Suprapubic skin (tissue), 4 donors: ENCODE measurements around the gene TIMM23. TPM values are rescaled to one million over a fixed set of nuclear protein-coding genes. Genes with fewer than 3 reads are reported as not detected.

Experiments
- DNase-seq, 2 donors: peaks; one replicate each; pipeline ENCODE4 v3.0.0-alpha.2; 2019; ENCODE audit warnings: low spot score in 2 of 2
- H3K27ac ChIP-seq: fragments of 200-600 bp; sonication (generic); one replicate; pipeline ENCODE4 v1.5.1; 2019
- H3K27me3 ChIP-seq: fragments of 200-600 bp; sonication (generic); one replicate; pipeline ENCODE4 v1.5.1; 2019
- H3K36me3 ChIP-seq: fragments of 200-600 bp; sonication (generic); one replicate; pipeline ENCODE4 v1.5.1; 2019
- H3K4me1 ChIP-seq: fragments of 200-600 bp; sonication (generic); one replicate; pipeline ENCODE4 v1.5.1; 2019
- H3K4me3 ChIP-seq: fragments of 200-600 bp; sonication (generic); one replicate; pipeline ENCODE4 v1.5.1; 2019; ENCODE audit warnings: mild to moderate bottlenecking
- H3K9me3 ChIP-seq: fragments of 200-600 bp; sonication (generic); one replicate; pipeline ENCODE4 v1.5.1; 2019
- EP300 ChIP-seq: sonication (generic); formaldehyde crosslinking; IDR thresholded peaks from one replicate; pipeline ENCODE4 v1.6.1; 2017; ENCODE audit warnings: antibody characterized with exemption
- POLR2A ChIP-seq, 2 donors: fragments of 450-650 bp; IDR thresholded peaks; one replicate each; pipeline ENCODE4 v1.6.1; 2017; ENCODE audit warnings: antibody characterized with exemption in 2 of 2, mild to moderate bottlenecking in 2 of 2, moderate library complexity in 2 of 2
- POLR2AphosphoS5 ChIP-seq, 3 donors: sonication (generic); formaldehyde crosslinking; IDR thresholded peaks; one replicate each; pipeline ENCODE4 v1.6.1; 2017; ENCODE audit warnings: antibody characterized with exemption in 3 of 3
- WGBS: methylation state at CpG from one replicate; pipeline ENCODE4 v1.1.5; 2018; 5-methylcytosine and 5-hydroxymethylcytosine counted together
- total RNA-seq, 4 donors: library from RNA; depleted of rRNA; stranded (reverse); fragments of >200 nt; gene quantifications; one replicate each; pipeline ENCODE4 v1.1.0, GENCODE V29; 2016
- TF ChIP-seq, protein P1 (sequence below), 2 donors: fragments of 200-600 bp in 1 of 2; fragments of 450-650 bp in 1 of 2; sonication (generic) in 1 of 2; IDR thresholded peaks; one replicate each; pipeline ENCODE4 v1.5.1; 2016 to 2019; ENCODE audit warnings: antibody characterized with exemption in 2 of 2, mild to moderate bottlenecking in 1 of 2, moderate library complexity in 1 of 2

The TIMM23 gene
- total RNA-seq, 4 donors from 2014 or later, result 35.3 to 72.3 (median 57.6) TPM

DNA sequence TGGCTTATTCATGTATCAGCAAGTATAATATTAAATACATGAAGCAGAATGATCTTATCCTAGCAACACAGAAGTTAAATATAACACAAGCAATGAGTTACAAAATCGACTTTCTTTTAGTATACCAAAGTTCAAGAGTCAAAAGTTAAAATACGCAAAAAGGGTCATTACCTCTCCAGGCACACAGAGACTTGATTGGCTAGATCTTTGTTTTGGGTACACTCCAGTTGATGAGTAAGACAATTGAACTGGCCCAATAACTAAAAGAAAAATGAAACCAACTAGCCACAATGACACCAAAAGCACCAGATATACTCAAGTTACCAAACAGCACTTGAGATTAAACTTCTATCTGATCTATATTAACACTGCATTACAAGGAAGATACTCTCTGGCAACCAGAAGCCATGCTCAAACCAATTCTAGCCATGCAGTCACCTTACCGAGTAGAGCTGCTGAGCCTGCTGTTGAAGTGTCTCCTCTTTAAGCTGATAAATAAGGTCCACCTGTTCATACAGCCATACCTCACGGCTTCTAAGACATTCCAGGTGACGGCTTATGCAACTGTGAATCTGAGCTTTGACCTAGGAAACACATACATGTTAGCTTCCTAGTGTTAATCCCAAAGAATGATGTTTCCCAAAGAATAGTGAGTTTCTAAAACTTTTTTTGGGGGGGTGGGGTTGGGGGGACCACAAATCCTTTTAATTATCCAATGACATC lies 42.6 kb downstream of the TIMM23 start:
- no peak for TF ChIP-seq POLR2AphosphoS5 (IDR thresholded peaks at IDR 0.05)
- TF ChIP-seq, protein P1, sequence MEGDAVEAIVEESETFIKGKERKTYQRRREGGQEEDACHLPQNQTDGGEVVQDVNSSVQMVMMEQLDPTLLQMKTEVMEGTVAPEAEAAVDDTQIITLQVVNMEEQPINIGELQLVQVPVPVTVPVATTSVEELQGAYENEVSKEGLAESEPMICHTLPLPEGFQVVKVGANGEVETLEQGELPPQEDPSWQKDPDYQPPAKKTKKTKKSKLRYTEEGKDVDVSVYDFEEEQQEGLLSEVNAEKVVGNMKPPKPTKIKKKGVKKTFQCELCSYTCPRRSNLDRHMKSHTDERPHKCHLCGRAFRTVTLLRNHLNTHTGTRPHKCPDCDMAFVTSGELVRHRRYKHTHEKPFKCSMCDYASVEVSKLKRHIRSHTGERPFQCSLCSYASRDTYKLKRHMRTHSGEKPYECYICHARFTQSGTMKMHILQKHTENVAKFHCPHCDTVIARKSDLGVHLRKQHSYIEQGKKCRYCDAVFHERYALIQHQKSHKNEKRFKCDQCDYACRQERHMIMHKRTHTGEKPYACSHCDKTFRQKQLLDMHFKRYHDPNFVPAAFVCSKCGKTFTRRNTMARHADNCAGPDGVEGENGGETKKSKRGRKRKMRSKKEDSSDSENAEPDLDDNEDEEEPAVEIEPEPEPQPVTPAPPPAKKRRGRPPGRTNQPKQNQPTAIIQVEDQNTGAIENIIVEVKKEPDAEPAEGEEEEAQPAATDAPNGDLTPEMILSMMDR (IDR thresholded peaks at IDR 0.05), result no peak
- TF ChIP-seq POLR2A (IDR thresholded peaks at IDR 0.05), result no peak
- TF ChIP-seq EP300, result no peak
- H3K4me3 ChIP-seq, result no peak overlapping the region
- no peaks in the 10 kb centered on the region for H3K9me3 ChIP-seq
- WGBS, result 82% methylated on average over 5 of the region's 5 CpGs
- H3K36me3 ChIP-seq, result peaks cover 57% of the 10 kb centered on the region
- peaks cover 22% of the 10 kb centered on the region for H3K4me1 ChIP-seq
- no peak overlapping the region for H3K27ac ChIP-seq
- H3K27me3 ChIP-seq, result no peaks in the 10 kb centered on the region
- no peak for DNase-seq

DNA sequence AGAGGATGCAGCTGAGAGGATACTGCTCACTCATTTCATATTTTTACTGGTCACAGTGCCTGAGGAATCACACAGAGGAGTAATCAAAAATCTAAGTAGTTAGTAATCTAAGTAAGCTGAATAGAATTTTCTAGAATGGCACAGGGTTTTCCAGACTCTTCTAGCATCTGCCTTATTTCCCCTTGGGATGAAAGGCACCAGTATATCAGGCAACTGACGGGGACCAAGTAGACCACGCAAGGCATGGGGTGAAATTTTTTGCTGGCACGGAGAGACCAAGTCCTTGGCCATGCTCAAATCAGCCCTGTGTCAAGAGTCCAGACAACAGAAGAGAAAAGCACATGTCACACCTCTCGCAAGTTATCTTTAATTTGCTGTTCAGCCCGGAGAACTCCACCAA lies 43.9 kb downstream of the TIMM23 start:
- Histone ChIP-seq H3K36me3 (peaks cover 44% of the 10 kb centered on the region), H3K27me3 (no peaks in the 10 kb centered on the region), H3K4me3 (no peak overlapping the region), H3K4me1 (peaks cover 30% of the 10 kb centered on the region), H3K27ac (no peak overlapping the region), H3K9me3 (no peaks in the 10 kb centered on the region)
- TF ChIP-seq EP300 (no peak), POLR2A (IDR thresholded peaks at IDR 0.05) (no peak), POLR2AphosphoS5 (IDR thresholded peaks at IDR 0.05) (no peak)
- TF ChIP-seq, protein P1 (IDR thresholded peaks at IDR 0.05), result no peak
- WGBS, result 98% methylated on average over 5 of the region's 5 CpGs
- no peak for DNase-seq

DNA sequence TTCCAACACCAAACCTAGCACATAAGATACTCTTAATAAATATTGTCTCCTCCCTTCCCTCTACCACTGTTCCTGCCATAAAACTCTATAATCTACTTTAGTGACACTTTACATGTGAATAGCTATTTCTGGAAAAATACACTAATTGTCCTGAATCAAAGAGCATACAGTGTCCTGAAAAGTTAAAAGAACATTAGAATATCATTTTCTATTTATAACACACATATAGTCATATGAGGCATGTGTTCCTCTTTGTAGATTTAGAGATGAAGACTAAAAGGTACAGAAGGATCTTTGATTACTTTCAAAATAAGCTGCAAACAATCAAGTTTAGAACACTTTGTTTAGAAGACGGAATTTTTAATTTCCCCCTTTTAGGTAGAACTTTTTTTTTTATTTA lies 44.5 kb downstream of the TIMM23 start:
- peaks cover 38% of the 10 kb centered on the region for H3K36me3 ChIP-seq
- no peak overlapping the region for H3K4me3 ChIP-seq
- WGBS, result 88% methylated on average over 1 of the region's 1 CpG
- TF ChIP-seq, protein P1 (IDR thresholded peaks at IDR 0.05), result no peak
- TF ChIP-seq POLR2AphosphoS5 (IDR thresholded peaks at IDR 0.05) (no peak), EP300 (no peak), POLR2A (IDR thresholded peaks at IDR 0.05) (no peak)
- no peaks in the 10 kb centered on the region for H3K9me3 ChIP-seq
- no peak for DNase-seq
- no peak overlapping the region for H3K27ac ChIP-seq
- peaks cover 36% of the 10 kb centered on the region for H3K4me1 ChIP-seq
- H3K27me3 ChIP-seq, result no peaks in the 10 kb centered on the region

DNA sequence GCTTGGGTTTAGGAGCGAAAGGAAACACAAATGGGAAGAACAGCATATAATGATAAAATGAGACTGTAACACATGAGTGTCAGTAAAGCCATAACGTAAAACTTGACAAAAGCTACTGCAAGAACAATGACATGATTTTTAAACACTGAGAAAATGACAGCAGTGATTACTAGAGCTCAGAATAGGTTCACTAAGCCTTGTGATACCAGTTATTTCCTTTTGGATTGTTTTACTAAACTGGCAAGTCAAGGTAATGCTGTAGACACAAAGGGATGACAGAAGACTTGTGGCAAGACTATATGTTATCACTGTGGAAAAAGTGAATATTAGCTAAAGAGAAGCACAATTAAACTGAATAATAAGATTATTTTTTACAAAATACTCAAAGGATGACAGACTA lies 45.4 kb downstream of the TIMM23 start:
- Histone ChIP-seq H3K36me3 (peaks cover 29% of the 10 kb centered on the region), H3K9me3 (no peaks in the 10 kb centered on the region), H3K4me1 (peaks cover 45% of the 10 kb centered on the region), H3K4me3 (no peak overlapping the region), H3K27ac (no peak overlapping the region), H3K27me3 (no peaks in the 10 kb centered on the region)
- no peak for DNase-seq
- WGBS, result 88% methylated on average over 2 of the region's 2 CpGs
- TF ChIP-seq EP300, result no peak
- no peak for TF ChIP-seq POLR2AphosphoS5 (IDR thresholded peaks at IDR 0.05)
- TF ChIP-seq, protein P1 (IDR thresholded peaks at IDR 0.05), result no peak

DNA sequence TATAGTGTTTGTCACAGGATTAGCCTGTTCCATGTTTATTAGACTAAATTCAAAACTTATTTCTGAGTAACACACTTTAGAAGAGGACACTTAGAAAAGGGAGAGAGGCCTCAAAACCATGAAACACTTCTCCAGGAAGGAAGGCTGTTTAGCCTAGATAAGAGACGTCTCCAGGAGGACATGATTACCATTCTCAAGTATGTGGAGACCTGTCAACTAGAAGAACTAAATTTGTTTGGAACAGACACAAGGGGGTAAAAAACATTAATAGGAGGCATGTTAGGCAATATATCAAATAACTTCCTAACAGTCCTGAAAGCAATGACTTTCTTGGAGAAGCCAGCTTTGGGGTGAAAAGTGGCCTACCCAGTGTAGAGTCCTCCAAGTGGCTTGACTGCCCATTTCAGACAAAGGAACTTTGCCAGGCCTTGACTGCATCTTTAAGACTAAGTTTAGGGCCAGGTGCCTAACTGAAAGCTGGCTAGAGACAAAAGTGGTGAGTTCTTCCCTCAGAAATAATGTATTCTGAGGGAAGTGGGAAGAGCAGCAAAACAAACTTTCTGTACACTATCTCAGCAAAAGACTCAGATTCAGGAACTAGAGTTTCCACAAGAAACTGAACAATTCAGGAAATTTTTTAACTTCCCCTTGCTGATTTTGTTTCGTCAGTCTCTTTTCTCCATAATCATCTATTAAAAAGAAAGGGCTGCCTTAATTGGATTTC lies 46.3 kb downstream of the TIMM23 start:
- Histone ChIP-seq H3K9me3 (no peaks in the 10 kb centered on the region), H3K4me3 (no peak overlapping the region), H3K4me1 (peaks cover 53% of the 10 kb centered on the region), H3K27ac (no peak overlapping the region), H3K36me3 (peaks cover 21% of the 10 kb centered on the region), H3K27me3 (no peaks in the 10 kb centered on the region)
- no peak for DNase-seq
- 57% methylated on average over 2 of the region's 2 CpGs for WGBS
- TF ChIP-seq POLR2A (IDR thresholded peaks at IDR 0.05), result no peak
- TF ChIP-seq EP300, result no peak
- TF ChIP-seq, protein P1 (IDR thresholded peaks at IDR 0.05), result no peak
- no peak for TF ChIP-seq POLR2AphosphoS5 (IDR thresholded peaks at IDR 0.05)
